Activated naive CD8-positive, alpha-beta T cell treated with anti-CD3 and anti-CD28 coated beads, Interleukin-2, amount 50 U/mL, for 24 hours (primary cell): ENCODE measurements around the gene JUND.

Source experiments
- ATAC-seq: fragments of 150-1000 bp; cut with Tn5 transposase; one replicate; pipeline ENCODE4 v1.10.0; 2021
- DNase-seq: peaks from one replicate; pipeline ENCODE4 v3.0.0; 2021
- H3K27ac Mint-ChIP-seq: one replicate; pipeline ENCODE4 v1.8.0; 2021; ENCODE audit warnings: mild to moderate bottlenecking, mixed read lengths
- H3K27me3 Mint-ChIP-seq: one replicate; pipeline ENCODE4 v1.8.0; 2021; ENCODE audit warnings: mixed read lengths
- H3K36me3 Mint-ChIP-seq: one replicate; pipeline ENCODE4 v1.8.0; 2021; ENCODE audit warnings: low read depth, mixed read lengths
- H3K4me1 Mint-ChIP-seq: one replicate; pipeline ENCODE4 v1.8.0; 2021; ENCODE audit warnings: mixed read lengths
- H3K4me3 Mint-ChIP-seq: one replicate; pipeline ENCODE4 v1.8.0; 2021; ENCODE audit warnings: mild to moderate bottlenecking, moderate library complexity, mixed read lengths
- H3K9me3 Mint-ChIP-seq: one replicate; pipeline ENCODE4 v1.8.0; 2021; ENCODE audit warnings: mixed read lengths

The JUND gene

GRCh38 chr19:18231775-18232174 lies 49.6 kb downstream of the JUND start:
- peaks cover 7% of the 10 kb centered on the region for H3K9me3 Mint-ChIP-seq
- ATAC-seq, result no peak
- H3K27ac Mint-ChIP-seq, result no peak overlapping the region
- no peak overlapping the region for H3K4me3 Mint-ChIP-seq
- H3K36me3 Mint-ChIP-seq, result peaks cover 2% of the 10 kb centered on the region
- peaks cover 22% of the 10 kb centered on the region for H3K4me1 Mint-ChIP-seq
- H3K27me3 Mint-ChIP-seq, result peaks cover 75% of the 10 kb centered on the region
- no peak for DNase-seq

GRCh38 chr19:18230941-18231734 lies 50.3 kb downstream of the JUND start:
- Mint-ChIP-seq H3K9me3 (peaks cover 7% of the 10 kb centered on the region), H3K27me3 (peaks cover 74% of the 10 kb centered on the region), H3K36me3 (peaks cover 2% of the 10 kb centered on the region), H3K27ac (no peak overlapping the region), H3K4me1 (peaks cover 22% of the 10 kb centered on the region), H3K4me3 (no peak overlapping the region)
- ATAC-seq (peak; percentile 63), DNase-seq (no peak)

GRCh38 chr19:18229915-18230314 lies 51.5 kb downstream of the JUND start:
- no peak for DNase-seq
- peaks cover 33% of the 10 kb centered on the region for H3K4me1 Mint-ChIP-seq
- peaks cover 2% of the 10 kb centered on the region for H3K36me3 Mint-ChIP-seq
- H3K27me3 Mint-ChIP-seq, result peaks cover 75% of the 10 kb centered on the region
- H3K9me3 Mint-ChIP-seq, result peaks cover 7% of the 10 kb centered on the region
- no peak for ATAC-seq
- no peak overlapping the region for H3K4me3 Mint-ChIP-seq
- H3K27ac Mint-ChIP-seq, result no peak overlapping the region
